K562 (cell line): Measurements from ENCODE around the gene ANKRD23.

ENCODE experiments used
- ETV6 ChIP-seq, 3 experiments: fragments of 150-350 bp in 1 of 3; sonication (generic) in 1 of 3; formaldehyde crosslinking in 1 of 3; IDR thresholded peaks; 2 replicates each; pipeline versions ENCODE4 v1.6.1 to v1.8.0; 2014 to 2022; ENCODE audit warnings: borderline replicate concordance in 2 of 3, low read depth in 2 of 3, antibody characterized with exemption in 1 of 3, low read length in 1 of 3, mild to moderate bottlenecking in 1 of 3, missing genetic modification reagents in 1 of 3
- JUN ChIP-seq, 2 experiments: sonication (generic) in 1 of 2; formaldehyde crosslinking in 1 of 2; IDR thresholded peaks; 2 replicates each; pipeline versions ENCODE4 v1.6.1 to v1.8.0; 2012 to 2022; ENCODE audit warnings: borderline replicate concordance in 2 of 2, mild to moderate bottlenecking in 2 of 2, improper control_type of control experiment in 1 of 2, low read depth in 1 of 2, low read length in 1 of 2, missing genetic modification reagents in 1 of 2
- RFX1 ChIP-seq: fragments of 450-650 bp; IDR thresholded peaks from 2 replicates; pipeline ENCODE4 v1.6.1; 2016; ENCODE audit warnings: mild to moderate bottlenecking, moderate library complexity
- TF ChIP-seq, protein P1 (sequence below), 3 experiments: IDR thresholded peaks in 2 of 3; conservative IDR thresholded peaks in 1 of 3; 2 replicates each; pipeline ENCODE4 v1.5.1; 2011 to 2012; ENCODE audit warnings: low read length in 3 of 3, mild to moderate bottlenecking in 3 of 3, control low read depth in 2 of 3, improper control_type of control experiment in 1 of 3, inconsistent platforms in 1 of 3, low read depth in 1 of 3, mixed read lengths in 1 of 3, moderate library complexity in 1 of 3; ENCODE audit not compliant: insufficient read depth in 2 of 3
- TF ChIP-seq, protein P2 (sequence below): fragments of 250-450 bp; sonication (Bioruptor Pico); IDR thresholded peaks from 2 replicates; pipeline ENCODE4 v1.8.0; 2021; ENCODE audit warnings: mild to moderate bottlenecking, moderate library complexity

DNA sequence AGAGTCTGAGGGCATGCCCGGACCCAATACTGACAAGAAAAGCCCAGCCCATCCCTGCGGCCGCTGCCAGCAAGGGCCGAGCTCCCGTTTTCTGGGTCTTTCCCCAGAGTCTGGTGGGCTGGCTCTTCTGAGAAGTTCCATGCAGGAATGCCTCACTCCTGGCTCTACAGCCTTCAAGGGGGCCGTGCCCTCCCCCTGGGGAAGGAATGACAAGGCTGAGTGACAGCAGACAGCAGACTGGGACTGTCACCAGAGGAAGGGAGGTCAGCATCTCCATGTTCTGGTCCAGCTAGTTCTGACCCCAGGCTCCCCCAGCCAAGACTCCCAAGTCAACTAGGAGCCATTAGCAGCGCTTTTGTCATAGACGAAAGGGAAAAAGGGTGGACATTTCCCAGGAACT lies 39.1 kb upstream of the ANKRD23 start:
- TF ChIP-seq RFX1 (no peak), ETV6 (IDR thresholded peaks at IDR 0.05; ENCODE audit: borderline replicate concordance in 1 of 2, low read depth in 2 of 2, low read length in 1 of 2) (no peak), ETV6 (CRISPR knock-in tag; IDR thresholded peaks at IDR 0.05; ENCODE audit: borderline replicate concordance) (no peak), JUN (IDR thresholded peaks at IDR 0.05; ENCODE audit: borderline replicate concordance, low read depth, low read length) (no peak), JUN (CRISPR knock-in tag; IDR thresholded peaks at IDR 0.05; ENCODE audit: borderline replicate concordance) (no peak)
- TF ChIP-seq, protein P1, sequence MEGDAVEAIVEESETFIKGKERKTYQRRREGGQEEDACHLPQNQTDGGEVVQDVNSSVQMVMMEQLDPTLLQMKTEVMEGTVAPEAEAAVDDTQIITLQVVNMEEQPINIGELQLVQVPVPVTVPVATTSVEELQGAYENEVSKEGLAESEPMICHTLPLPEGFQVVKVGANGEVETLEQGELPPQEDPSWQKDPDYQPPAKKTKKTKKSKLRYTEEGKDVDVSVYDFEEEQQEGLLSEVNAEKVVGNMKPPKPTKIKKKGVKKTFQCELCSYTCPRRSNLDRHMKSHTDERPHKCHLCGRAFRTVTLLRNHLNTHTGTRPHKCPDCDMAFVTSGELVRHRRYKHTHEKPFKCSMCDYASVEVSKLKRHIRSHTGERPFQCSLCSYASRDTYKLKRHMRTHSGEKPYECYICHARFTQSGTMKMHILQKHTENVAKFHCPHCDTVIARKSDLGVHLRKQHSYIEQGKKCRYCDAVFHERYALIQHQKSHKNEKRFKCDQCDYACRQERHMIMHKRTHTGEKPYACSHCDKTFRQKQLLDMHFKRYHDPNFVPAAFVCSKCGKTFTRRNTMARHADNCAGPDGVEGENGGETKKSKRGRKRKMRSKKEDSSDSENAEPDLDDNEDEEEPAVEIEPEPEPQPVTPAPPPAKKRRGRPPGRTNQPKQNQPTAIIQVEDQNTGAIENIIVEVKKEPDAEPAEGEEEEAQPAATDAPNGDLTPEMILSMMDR (IDR thresholded peaks at IDR 0.05 in 2 of 3, conservative IDR thresholded peaks at IDR 0.05 in 1 of 3; ENCODE audit: insufficient read depth in 2 of 3, low read depth in 1 of 3, low read length in 3 of 3) = no peak
- TF ChIP-seq, protein P2, sequence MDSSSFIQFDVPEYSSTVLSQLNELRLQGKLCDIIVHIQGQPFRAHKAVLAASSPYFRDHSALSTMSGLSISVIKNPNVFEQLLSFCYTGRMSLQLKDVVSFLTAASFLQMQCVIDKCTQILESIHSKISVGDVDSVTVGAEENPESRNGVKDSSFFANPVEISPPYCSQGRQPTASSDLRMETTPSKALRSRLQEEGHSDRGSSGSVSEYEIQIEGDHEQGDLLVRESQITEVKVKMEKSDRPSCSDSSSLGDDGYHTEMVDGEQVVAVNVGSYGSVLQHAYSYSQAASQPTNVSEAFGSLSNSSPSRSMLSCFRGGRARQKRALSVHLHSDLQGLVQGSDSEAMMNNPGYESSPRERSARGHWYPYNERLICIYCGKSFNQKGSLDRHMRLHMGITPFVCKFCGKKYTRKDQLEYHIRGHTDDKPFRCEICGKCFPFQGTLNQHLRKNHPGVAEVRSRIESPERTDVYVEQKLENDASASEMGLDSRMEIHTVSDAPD (CRISPR knock-in tag) = no peak
